GM19455 (cell line): ENCODE data around the gene PRKACB.
A peak's percentile ranks its signal among the peaks of the same experiment; 100 is the strongest.
"Not testable (repeated sequence)": the region's sequence is repeated elsewhere in the genome, so short reads cannot be mapped to it uniquely, and the experiment has no call there.

Experiments
- ATAC-seq: cut with Tn5 transposase; IDR thresholded peaks from one replicate; pipeline ENCODE4 v1.9.1; 2021; ENCODE audit not compliant: unreplicated experiment

The PRKACB gene

GRCh38 chr1:84265867-84266266 lies 121.8 kb downstream of the PRKACB start:
- no peak for ATAC-seq

GRCh38 chr1:84266748-84267147 lies 122.7 kb downstream of the PRKACB start:
- no peak for ATAC-seq

- no peak for ATAC-seq
Observed at GRCh38 chr1:84267476-84267875, 123.4 kb downstream of the PRKACB start.

GRCh38 chr1:84268346-84268745 lies 124.3 kb downstream of the PRKACB start:
- ATAC-seq: no peak

GRCh38 chr1:84269306-84269705 lies 125.2 kb downstream of the PRKACB start:
- ATAC-seq: no peak

GRCh38 chr1:84271441-84272151 lies 127.5 kb downstream of the PRKACB start:
- ATAC-seq: peak; percentile 98

GRCh38 chr1:84272401-84272800 lies 128.3 kb downstream of the PRKACB start:
- no peak for ATAC-seq

- no peak for ATAC-seq
Observed at GRCh38 chr1:84277343-84278059, 133.4 kb downstream of the PRKACB start.

GRCh38 chr1:84278905-84279304 lies 134.8 kb downstream of the PRKACB start:
- no peak for ATAC-seq

GRCh38 chr1:84280912-84281311 lies 136.8 kb downstream of the PRKACB start:
- ATAC-seq: no peak

- ATAC-seq: no peak
Observed at GRCh38 chr1:84282780-84283333, 138.8 kb downstream of the PRKACB start.

GRCh38 chr1:84283381-84283780 lies 139.3 kb downstream of the PRKACB start:
- ATAC-seq: no peak

GRCh38 chr1:84286071-84286470 lies 142.0 kb downstream of the PRKACB start:
- ATAC-seq: no peak

GRCh38 chr1:84287389-84287788 lies 143.3 kb downstream of the PRKACB start:
- not testable (repeated sequence) for ATAC-seq
